ENCODE results near the gene NCSTN.

NCSTN gene

GRCh38 chr1:160406131-160406968 lies 63.2 kb downstream of the NCSTN start:
- DNase-seq (ENCODE audit: low spot score): peak; percentile 30

GRCh38 chr1:160407839-160408801 lies 64.9 kb downstream of the NCSTN start:
- DNase-seq (ENCODE audit: low spot score): peak; percentile 29
